ENCODE measurements around the gene ST3GAL3. TPM values are rescaled to one million over a fixed set of nuclear protein-coding genes. Genes with fewer than 3 reads are reported as not detected.

ST3GAL3 gene, protein sequence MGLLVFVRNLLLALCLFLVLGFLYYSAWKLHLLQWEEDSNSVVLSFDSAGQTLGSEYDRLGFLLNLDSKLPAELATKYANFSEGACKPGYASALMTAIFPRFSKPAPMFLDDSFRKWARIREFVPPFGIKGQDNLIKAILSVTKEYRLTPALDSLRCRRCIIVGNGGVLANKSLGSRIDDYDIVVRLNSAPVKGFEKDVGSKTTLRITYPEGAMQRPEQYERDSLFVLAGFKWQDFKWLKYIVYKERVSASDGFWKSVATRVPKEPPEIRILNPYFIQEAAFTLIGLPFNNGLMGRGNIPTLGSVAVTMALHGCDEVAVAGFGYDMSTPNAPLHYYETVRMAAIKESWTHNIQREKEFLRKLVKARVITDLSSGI
- total RNA-seq (2022; extraction: Qiagen RNA extraction; ENCODE audit: low read depth), result 2.0 to 3.0 TPM (median 2.5 TPM) in 5 replicates

DNA sequence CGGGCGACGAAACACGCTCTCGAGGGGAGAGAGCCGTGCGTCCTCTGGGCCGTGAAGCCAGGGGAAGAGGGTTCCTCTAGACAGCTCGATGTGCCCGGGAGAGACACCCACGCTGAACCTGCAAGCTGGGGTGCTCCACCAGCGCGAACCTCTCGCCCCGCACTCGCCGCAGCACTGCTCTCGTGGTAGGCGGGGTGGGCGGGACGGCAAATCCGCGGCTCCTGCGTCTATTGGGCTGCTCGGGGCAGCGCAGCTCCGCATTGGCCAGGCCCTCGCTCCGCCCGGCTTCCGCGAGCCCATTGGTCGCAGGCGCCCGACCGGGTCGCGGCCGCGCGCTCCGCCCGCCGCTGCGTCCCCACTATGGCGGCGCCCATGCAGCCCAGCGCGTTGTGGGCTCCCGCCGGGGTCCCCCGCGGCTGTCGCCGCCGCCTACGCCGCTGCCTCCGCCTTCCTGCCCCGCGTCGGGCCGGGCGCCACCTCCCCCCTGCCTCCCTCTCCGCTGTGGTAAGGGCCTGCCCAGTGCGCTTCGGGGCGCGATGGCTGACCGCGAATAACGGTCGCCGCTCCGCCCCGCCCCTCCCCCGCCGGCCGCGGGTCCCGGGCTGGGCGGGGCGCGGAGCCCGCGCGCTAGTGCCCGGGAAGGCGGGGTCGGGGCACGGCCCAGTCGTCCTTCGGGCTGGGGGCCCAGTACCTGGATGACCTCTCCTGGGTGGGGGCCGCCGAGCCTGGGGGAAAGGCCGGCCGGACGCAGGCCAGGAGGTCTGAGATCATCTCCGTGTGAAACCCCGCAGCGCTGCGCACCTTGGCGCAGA lies at the start of gene ST3GAL3:
Gene ST3GAL3, plus strand, starts transcription at position 347 of the 812 bp plus-strand sequence. CDS start 28,727 bp downstream, outside the sequence.

DNA sequence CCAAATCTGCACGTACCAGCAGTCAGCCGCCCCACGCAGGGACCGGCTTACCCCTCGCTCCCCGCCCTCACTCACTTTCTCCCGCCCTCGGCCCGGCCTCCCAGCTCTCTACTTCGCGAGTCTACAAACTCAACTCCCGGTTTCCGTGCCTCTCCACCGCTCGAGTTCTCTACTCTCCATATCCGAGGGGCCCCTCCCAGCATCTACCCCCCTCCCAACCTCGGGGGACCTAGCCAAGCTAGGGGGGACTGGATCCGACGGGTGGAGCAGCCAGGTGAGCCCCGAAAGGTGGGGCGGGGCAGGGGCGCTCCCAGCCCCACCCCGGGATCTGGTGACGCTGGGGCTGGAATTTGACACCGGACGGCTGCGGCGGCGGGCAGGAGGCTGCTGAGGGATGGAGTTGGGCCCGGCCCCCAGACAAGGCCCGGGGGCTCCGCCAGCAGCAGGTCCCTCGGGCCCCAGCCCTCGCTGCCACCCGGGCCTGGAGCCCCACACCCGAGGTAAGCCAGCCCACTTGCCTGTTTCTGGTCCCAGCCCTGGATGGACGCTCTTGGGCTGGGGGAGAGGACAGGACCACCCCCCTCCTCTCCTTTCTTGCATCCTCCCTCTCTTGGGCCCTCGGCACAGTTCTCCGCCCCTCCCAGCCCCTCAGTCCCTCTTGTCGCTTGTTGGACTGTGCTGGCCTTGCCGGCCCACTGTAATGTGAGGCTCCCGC lies 226.2 kb downstream of the ST3GAL3 start, which contains the start of gene ARTN:
Gene ARTN, plus strand, starts transcription at position 416 of the 715 bp plus-strand sequence. CDS start 1,856 bp downstream, outside the sequence.

DNA sequence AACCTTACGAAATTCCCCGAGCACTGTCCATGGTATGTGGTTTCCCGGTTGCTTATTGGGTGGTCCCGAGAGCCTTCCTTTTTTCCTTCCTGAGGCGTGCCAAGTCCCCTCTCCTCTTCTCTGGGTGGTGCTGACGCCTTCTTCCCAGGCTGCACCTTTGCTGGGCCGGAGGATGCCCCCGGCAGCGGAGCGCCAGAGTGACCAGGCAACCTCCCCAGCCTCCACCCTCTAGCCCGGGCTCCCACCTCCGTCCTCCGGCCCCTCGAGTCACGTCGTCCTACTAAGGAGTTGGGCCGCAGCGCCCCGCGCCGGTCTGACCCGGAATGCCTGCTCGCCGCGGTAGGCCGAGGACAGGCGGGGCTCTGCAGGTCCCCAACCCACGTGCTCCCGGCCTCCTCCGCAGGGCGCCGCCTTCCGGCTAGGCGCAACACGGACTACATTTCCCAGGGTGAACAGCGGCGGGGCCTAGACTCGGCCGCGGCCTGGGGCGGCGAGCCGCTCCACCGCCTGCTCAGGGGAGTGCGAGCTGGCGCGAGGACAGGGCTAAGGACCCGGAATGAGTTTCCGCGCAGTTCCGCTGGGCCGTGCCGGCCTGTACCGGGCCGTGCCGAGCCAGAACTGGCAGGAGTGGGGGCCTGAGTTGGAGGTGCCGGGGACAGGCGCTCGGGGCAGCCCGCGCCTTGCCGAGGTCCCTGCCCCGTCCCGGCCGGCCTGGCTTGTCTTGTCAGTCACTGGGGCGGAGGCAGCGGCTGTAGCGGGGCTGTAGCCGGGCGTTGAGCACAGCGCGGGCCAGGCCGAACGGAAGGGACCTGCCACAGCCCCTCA lies 239.1 kb downstream of the ST3GAL3 start, which contains the start of gene IPO13:
Gene IPO13, plus strand, starts transcription at position 715 of the 825 bp plus-strand sequence. CDS start 651 bp downstream, outside the sequence.

DNA sequence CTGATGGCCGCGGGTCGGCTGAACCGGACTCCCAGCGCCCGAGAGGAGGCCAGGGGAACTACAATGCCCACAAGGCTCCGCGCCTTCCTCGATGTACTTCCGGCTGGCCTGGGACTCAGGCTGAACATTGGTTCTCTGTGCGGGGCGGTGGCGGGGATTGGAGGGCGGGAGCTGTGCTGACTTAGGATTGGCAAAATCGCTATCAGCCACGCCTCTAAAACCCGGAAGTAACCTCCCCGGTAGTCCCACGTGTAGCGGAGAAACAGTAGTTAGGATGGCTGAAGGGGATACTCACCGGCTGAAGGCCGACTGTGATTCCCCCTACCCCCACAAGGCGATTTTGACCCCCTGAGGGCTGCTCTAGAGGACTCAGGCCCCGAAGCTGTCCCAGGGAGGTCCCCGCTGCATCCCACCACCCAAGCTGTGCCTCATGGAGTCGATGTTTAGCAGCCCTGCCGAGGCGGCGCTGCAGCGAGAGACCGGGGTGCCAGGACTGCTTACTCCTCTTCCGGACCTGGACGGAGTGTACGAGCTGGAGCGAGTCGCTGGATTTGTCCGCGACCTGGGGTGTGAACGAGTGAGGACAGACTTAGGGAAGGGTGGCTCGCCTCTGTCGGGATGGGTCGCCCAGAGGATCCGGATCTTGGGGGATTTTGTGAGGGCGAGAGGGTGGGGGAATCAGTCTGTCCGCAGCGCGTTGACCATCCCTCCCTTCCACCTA lies 262.6 kb downstream of the ST3GAL3 start, which contains the start of gene DPH2:
Gene DPH2, plus strand, starts transcription at position 265 of the 721 bp plus-strand sequence. Its CDS starts 166 bp downstream, at position 431.

DNA sequence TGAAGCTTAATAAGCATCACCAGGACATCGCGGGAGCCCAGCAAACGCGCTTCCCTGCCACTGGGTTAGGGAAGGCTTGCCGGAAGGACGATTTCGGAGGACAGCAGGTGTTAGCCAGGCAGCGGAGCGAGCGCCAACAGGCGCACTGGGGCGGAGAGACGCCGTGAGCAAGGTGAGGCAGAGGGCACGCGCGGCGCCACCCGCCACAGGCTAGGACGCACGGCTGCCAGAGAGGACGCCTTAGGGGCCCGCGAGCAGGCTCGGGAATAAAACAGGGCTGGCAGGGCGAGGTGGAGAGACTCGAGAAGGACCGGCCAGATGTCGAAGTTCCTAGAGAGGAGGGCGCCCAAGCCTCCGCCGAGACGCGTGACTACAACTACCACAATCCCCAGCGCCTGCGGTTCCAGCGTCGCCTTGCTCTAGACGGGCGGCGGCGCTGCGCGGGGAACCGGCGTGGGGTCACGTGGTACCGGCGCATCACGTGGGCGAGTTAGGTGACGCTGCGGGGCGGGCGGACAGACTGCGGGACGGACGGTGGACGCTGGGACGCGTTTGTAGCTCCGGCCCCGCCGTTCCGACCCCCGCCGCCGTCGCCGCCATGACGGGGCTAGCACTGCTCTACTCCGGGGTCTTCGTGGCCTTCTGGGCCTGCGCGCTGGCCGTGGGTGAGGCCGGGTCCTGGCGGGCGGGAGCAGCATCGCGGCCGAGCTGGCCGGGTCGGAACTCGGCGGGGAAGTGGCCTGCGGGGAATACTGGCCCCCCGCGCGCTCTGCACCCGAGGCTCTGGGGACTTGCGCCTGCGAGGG lies 267.3 kb downstream of the ST3GAL3 start, which contains the start of gene ATP6V0B:
Gene ATP6V0B, plus strand, starts transcription at position 518 of the 806 bp plus-strand sequence. Its CDS starts 81 bp downstream, at position 599.

DNA sequence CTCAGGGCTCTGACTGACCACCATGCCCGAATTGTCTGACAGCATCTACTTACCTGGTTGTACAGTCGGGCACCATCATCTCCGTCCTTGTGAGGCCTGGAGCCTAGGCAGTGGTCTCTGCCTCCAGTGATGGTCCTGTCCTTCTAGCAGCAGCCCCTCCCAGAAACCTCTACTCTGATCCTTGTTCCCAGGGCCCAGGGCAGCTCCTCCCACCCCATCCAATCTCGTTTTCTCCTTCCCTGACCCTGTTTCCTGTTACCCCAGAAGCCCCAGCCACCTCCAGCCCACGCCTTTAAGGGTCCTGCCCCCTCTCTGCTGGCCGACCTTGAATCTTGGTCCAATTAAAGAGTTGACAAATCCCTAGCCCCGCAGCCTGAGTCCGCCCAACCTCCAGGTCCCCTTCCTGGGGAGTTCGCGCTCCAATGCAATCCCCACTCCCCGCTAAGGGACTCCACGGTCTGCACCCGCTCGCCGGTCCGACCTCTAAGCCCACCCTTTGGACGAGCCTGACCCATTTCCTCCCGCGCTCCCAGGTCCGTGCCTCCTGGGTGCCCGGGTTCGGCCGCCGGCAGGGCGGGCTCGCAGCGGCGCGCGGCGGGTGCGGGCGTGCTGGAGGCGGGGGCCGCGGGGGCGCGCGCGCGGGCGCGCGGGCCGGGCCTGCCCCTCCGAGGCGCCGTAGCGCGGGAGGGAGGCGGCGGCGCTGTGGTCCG lies 271.4 kb downstream of the ST3GAL3 start, which contains the start of gene B4GALT2:
Gene B4GALT2, plus strand, starts transcription at position 660 of the 710 bp plus-strand sequence. CDS start 1,951 bp downstream, outside the sequence.

Other genes with a start within 250 kb of the ST3GAL3 start
- gene PTPRF, start 176.7 kb upstream of the ST3GAL3 start, total RNA-seq (2022; extraction: Qiagen RNA extraction; ENCODE audit: low read depth), result 79.0 to 101 TPM (median 91.8 TPM) in 5 replicates
- gene KDM4A, start 57.4 kb upstream of the ST3GAL3 start, total RNA-seq (2022; extraction: Qiagen RNA extraction; ENCODE audit: low read depth), result 14.1 to 15.4 TPM (median 15.0 TPM) in 5 replicates
- gene ARTN, start 226.3 kb downstream of the ST3GAL3 start, total RNA-seq (2022; extraction: Qiagen RNA extraction; ENCODE audit: low read depth), result 0.09 to 0.32 TPM (median 0.18 TPM) in 5 replicates
- 10.5 to 16.0 TPM (median 15.1 TPM) in 5 replicates for gene IPO13, start 239.4 kb downstream of the ST3GAL3 start, total RNA-seq (2022; extraction: Qiagen RNA extraction; ENCODE audit: low read depth)